ENCODE data around the gene CBX8. TPM values are rescaled to one million over a fixed set of nuclear protein-coding genes. Genes with fewer than 3 reads are reported as not detected.

Gene CBX8
- total and polyA plus RNA-seq, 7 donors, result 0.40 to 3.5 (median 1.3) TPM

DNA sequence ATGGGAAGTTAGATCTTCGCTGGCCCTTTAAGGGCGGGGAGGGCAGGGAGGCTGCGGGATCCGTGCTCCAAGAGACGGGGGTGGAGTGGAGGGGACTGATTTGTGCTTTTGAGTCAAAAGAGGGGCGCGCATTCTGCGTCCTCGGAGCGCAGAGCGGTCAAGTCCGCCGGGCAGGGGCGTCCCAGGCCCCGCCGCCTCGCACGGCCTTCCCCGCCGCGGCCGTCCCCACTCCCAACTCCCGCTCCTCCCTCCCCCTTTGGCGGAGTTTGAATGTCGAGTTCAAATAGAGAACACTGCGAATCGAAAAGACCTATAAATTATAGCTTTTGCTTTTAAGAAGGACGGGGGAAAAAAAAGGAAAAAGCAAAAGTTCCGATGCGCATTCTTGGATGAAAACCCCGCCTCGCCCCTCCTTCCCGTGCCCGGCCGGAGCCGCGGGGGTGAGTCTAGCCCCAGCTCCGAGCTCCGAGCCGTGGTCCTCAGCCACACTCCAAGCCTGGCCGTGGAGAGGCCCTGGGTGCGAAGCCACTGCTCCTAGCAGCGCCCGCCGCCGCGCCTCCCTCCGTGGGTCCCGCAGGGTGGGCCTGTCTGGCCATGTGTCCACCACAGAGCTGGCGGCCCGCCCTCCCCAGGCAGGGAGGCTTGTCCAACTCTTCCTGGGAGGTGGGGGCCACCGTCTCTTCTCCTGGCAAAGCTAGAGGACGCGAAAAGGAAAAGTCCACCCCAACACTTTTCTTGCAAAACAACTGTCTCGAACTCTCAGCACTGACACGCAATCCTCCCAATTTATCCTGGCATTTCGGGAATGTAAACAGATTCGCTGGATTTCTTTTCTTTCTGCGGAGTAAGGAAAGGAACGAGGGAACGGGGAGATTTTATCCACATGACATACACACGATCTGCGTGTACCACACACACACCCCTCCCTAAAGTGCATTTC lies 3.6 kb downstream of the CBX8 start:
- ATAC-seq (no peak), DNase-seq (peak in 1 of 2 donors; percentile 55)
- no peaks in the 10 kb centered on the region for H3K9me3 ChIP-seq
- H3K27ac ChIP-seq, result no peak overlapping the region
- peak overlapping the region; percentile 42 for H3K4me3 ChIP-seq
- H3K4me1 ChIP-seq, result peaks cover 22% of the 10 kb centered on the region
- H3K27me3 ChIP-seq (ENCODE audit: insufficient read depth in 3 of 3, low read length in 2 of 3), result peaks cover 0 to 63% (median 41%) of the 10 kb centered on the region in 3 donors
- WGBS, 3 donors, result 23 to 31% (median 27%) methylated on average over 58 to 63 of the region's 63 CpGs
- H3K36me3 ChIP-seq (ENCODE audit: insufficient read depth in 1 of 2, low read depth in 1 of 2), result peaks cover 0 to 8% of the 10 kb centered on the region in 2 donors
- TF ChIP-seq, protein P1, sequence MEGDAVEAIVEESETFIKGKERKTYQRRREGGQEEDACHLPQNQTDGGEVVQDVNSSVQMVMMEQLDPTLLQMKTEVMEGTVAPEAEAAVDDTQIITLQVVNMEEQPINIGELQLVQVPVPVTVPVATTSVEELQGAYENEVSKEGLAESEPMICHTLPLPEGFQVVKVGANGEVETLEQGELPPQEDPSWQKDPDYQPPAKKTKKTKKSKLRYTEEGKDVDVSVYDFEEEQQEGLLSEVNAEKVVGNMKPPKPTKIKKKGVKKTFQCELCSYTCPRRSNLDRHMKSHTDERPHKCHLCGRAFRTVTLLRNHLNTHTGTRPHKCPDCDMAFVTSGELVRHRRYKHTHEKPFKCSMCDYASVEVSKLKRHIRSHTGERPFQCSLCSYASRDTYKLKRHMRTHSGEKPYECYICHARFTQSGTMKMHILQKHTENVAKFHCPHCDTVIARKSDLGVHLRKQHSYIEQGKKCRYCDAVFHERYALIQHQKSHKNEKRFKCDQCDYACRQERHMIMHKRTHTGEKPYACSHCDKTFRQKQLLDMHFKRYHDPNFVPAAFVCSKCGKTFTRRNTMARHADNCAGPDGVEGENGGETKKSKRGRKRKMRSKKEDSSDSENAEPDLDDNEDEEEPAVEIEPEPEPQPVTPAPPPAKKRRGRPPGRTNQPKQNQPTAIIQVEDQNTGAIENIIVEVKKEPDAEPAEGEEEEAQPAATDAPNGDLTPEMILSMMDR (IDR thresholded peaks at IDR 0.05), result no peak
- intact Hi-C loops (cut with DNase I), result loop anchor here in 1 of 2 donors (5.0 kb wide), 2 partner anchors 124 to 179 kb away; no protein-coding TSS in a partner anchor

DNA sequence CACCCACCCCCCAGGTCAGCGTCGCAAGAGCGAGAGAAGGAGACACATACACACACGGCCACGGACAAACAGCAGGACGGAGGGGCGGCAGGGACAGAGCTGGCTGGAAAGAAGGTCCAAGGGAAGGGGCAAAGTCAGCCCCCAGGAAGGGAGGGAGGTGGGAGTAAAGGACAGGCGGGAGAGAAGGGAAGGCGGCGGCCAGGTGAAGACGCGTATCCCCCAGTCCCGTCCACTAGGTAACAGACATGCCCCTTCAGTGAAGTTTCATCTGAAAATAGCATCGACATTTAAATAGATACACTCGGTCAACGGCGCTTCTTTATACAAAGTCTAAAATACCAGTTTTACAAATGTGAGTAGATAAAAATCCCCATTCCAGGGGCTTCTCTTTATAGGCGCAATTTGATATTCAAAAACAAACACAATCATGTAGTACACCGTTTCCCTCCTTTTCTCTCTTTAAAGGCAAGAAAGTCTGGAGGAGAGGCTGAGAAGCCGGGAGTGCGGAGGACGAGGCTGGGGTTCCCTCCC lies 4.5 kb downstream of the CBX8 start:
- intact Hi-C loops (cut with DNase I), result loop anchor here in 1 of 2 donors (5.0 kb wide), 2 partner anchors 125 to 180 kb away; no protein-coding TSS in a partner anchor
- H3K4me1 ChIP-seq, result peaks cover 16% of the 10 kb centered on the region
- H3K27ac ChIP-seq, result no peak overlapping the region
- DNase-seq (no peak), ATAC-seq (no peak)
- peaks cover 0 to 8% of the 10 kb centered on the region in 2 donors for H3K36me3 ChIP-seq (ENCODE audit: insufficient read depth in 1 of 2, low read depth in 1 of 2)
- H3K4me3 ChIP-seq, result peak overlapping the region; percentile 42
- TF ChIP-seq, protein P1 (IDR thresholded peaks at IDR 0.05), result no peak
- 16 to 20% (median 20%) methylated on average over 22 of the region's 22 CpGs for WGBS, 3 donors
- H3K27me3 ChIP-seq (ENCODE audit: insufficient read depth in 3 of 3, low read length in 2 of 3), result peaks cover 0 to 57% (median 36%) of the 10 kb centered on the region in 3 donors
- no peaks in the 10 kb centered on the region for H3K9me3 ChIP-seq

DNA sequence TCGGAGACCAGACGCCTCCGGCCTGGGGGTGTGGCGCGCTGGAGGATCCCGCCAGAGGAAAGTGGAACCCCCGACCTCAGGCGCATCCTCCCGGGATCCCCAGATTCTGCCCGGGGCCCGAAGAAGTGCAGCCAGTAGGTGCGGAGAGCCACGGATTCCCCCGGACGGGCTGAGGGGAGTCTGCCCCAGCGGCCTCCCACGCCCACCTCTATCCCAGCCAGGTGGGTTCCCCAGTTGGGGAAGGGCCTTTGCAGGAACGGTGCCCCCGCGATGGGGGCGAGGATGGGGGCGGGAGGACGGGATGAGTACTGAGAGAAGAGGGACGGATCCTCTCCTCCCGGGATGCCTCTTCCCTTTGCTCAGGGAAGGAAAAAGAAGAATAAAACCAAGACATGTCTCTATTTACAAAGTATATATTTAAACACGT lies 5.1 kb downstream of the CBX8 start:
- intact Hi-C loops (cut with DNase I), result loop anchor here in 1 of 2 donors (2.0 to 5.0 kb wide), 3 partner anchors 126 to 199 kb away; no protein-coding TSS in a partner anchor
- ATAC-seq, result no peak
- H3K27ac ChIP-seq, result no peak overlapping the region

DNA sequence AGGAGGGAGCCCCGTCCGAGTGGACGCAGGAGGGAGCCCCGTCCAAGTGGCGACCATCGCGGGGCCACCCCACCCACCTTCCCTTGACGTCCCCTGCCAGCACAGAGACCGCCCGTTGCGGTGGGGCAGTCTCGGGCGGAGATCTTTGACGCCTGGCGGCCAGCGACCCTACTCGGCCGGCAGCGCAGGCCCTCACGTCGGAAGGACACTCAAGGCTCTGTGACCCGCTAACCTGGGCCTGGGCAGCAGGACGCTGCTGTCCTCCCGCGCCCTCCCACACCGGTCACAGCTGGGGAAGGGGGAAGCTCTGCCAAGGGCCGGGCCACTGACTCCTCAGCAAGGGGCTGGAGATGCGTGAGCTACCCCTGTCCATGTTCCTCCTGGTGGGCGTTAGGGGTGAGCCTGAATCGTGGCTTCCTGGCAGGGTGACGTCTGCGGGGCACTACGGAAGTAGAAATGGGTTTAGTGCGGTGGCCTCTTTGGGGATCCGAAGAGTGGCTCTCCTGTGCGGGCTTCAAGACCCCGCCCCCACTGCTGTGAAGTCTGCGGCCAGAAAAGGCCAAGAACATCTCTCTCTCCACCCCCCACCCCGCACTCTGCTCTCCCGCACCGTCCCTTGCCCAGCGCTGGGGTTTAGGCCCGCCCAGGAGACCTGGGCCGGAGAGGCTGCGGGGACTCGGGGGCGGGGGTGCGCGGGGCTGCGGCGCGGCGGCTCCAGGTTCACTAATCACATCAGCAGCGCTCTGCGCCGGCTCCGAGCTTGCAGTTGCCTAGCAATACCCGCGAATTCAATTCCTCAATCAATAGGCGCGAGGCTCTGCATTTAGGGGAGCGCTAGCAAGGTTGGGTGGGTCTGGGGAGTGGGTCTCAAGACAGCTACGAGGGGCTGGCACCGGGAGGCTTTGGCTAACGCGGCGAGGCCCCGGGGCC lies 5.8 kb downstream of the CBX8 start:
- peaks cover 0 to 70% (median 38%) of the 10 kb centered on the region in 3 donors for H3K27me3 ChIP-seq (ENCODE audit: insufficient read depth in 3 of 3, low read length in 2 of 3)
- no peak overlapping the region for H3K27ac ChIP-seq
- TF ChIP-seq, protein P1 (IDR thresholded peaks at IDR 0.05), result no peak
- 5 to 9% (median 7%) methylated on average over 57 to 68 of the region's 68 CpGs for WGBS, 3 donors
- peaks cover 13% of the 10 kb centered on the region for H3K4me1 ChIP-seq
- DNase-seq (no peak), ATAC-seq (no peak)
- no peaks in the 10 kb centered on the region for H3K9me3 ChIP-seq
- intact Hi-C loops (cut with DNase I), result loop anchor here in 1 of 2 donors (2.0 to 5.0 kb wide), 3 partner anchors 126 to 200 kb away; no protein-coding TSS in a partner anchor
- no peak overlapping the region for H3K4me3 ChIP-seq
- peaks cover 0 to 8% of the 10 kb centered on the region in 2 donors for H3K36me3 ChIP-seq (ENCODE audit: insufficient read depth in 1 of 2, low read depth in 1 of 2)

More for the DNA sequence above, 5.1 kb downstream of the CBX8 start:
- H3K36me3 ChIP-seq (ENCODE audit: insufficient read depth in 1 of 2, low read depth in 1 of 2), result peaks cover 0 to 8% of the 10 kb centered on the region in 2 donors
- peaks cover 16% of the 10 kb centered on the region for H3K4me1 ChIP-seq
- WGBS, 3 donors, result 9% methylated on average over 25 to 26 of the region's 26 CpGs
- TF ChIP-seq, protein P1 (IDR thresholded peaks at IDR 0.05), result no peak
- no peaks in the 10 kb centered on the region for H3K9me3 ChIP-seq
- DNase-seq, result no peak
- H3K4me3 ChIP-seq, result no peak overlapping the region
- peaks cover 0 to 63% (median 38%) of the 10 kb centered on the region in 3 donors for H3K27me3 ChIP-seq (ENCODE audit: insufficient read depth in 3 of 3, low read length in 2 of 3)

Measured in psoas muscle (tissue), 8 donors.